Epithelial cell of proximal tubule (primary cell): Measurements from ENCODE around the gene NCEH1. TPM values are rescaled to one million over a fixed set of nuclear protein-coding genes. Genes with fewer than 3 reads are reported as not detected.
A peak's percentile ranks its signal among the peaks of the same experiment; 100 is the strongest.

Source experiments
- DNase-seq: peaks from one replicate; pipeline ENCODE4 v3.0.0-alpha.2; 2011; ENCODE audit warnings: low read depth
- H3K4me3 ChIP-seq: 2 replicates; pipeline ENCODE4 v1.5.1; 2011; ENCODE audit warnings: low read depth, mild to moderate bottlenecking, low read length
- total RNA-seq: library from RNA; depleted of rRNA; stranded (reverse); fragments of >200 nt; gene quantifications from 2 replicates; pipeline ENCODE4 v1.2.3, GENCODE V29; 2015
- TF ChIP-seq, protein P1 (sequence below): conservative IDR thresholded peaks from 2 replicates; pipeline ENCODE4 v1.5.1; 2012; ENCODE audit warnings: low read depth, mild to moderate bottlenecking, low read length

NCEH1 gene
- total RNA-seq, 1 donor from 2014 or later, result 72.9 TPM

DNA sequence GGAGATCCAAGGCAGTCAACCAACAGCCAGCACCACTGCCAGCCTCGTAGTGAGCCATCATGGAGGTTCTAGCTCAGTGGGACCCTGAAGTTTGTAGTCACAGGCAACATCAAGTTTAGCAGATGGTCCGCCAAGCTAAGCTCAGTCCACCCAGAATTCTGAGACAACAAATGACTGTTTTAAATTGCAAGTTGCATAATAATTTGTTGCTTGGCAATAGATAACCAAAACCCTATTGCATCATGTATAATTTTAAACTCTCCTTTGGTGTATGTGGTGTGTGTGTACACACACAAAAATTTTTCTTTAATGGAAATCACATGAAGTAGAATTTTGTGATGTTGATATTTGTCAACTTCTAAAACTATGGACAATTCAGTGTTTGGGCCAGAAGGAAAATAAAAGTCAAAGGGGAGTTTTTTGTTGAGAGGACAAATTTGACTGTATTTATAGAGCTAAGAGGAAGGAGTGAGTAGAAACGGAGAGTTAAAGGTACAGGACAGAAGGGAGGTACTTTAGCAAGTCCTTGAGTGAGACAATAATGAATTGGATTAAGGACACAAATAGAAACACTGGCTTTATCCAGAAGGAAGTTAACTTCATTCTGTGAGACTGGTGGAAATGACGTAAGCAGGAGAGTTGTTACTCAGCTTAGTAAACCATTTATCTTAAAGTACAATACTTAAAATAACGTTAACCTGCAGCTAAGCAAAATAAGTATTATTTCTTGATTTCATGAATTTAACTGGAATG lies 83.6 kb downstream of the NCEH1 start:
- TF ChIP-seq, protein P1, sequence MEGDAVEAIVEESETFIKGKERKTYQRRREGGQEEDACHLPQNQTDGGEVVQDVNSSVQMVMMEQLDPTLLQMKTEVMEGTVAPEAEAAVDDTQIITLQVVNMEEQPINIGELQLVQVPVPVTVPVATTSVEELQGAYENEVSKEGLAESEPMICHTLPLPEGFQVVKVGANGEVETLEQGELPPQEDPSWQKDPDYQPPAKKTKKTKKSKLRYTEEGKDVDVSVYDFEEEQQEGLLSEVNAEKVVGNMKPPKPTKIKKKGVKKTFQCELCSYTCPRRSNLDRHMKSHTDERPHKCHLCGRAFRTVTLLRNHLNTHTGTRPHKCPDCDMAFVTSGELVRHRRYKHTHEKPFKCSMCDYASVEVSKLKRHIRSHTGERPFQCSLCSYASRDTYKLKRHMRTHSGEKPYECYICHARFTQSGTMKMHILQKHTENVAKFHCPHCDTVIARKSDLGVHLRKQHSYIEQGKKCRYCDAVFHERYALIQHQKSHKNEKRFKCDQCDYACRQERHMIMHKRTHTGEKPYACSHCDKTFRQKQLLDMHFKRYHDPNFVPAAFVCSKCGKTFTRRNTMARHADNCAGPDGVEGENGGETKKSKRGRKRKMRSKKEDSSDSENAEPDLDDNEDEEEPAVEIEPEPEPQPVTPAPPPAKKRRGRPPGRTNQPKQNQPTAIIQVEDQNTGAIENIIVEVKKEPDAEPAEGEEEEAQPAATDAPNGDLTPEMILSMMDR, result no peak
- DNase-seq, result peak; percentile 38
- no peak overlapping the region for H3K4me3 ChIP-seq

- TF ChIP-seq, protein P1, result no peak
- no peak for DNase-seq
- no peak overlapping the region for H3K4me3 ChIP-seq
Observed at GRCh38 chr3:172626021-172626640, 84.7 kb downstream of the NCEH1 start.

DNA sequence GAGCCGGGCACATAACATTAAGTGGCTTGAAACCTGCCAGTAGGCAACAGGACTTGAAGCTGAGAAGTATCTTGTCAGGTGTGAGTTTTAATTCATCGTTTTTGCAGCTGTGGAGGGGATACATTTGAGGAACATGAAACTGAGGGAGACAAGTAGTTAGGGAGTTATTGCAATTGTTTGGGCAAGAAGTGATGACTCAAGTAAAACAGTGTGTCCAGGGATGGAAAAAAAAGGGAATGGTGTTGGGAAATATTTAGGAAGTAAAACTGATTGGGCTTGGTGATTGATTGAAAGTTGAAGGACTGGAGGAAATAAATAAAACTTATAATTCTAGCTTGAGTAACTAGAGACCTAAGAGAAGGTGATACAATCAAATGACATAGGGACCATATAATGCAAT lies 85.5 kb downstream of the NCEH1 start:
- TF ChIP-seq, protein P1, result no peak
- no peak for DNase-seq
- H3K4me3 ChIP-seq, result no peak overlapping the region

DNA sequence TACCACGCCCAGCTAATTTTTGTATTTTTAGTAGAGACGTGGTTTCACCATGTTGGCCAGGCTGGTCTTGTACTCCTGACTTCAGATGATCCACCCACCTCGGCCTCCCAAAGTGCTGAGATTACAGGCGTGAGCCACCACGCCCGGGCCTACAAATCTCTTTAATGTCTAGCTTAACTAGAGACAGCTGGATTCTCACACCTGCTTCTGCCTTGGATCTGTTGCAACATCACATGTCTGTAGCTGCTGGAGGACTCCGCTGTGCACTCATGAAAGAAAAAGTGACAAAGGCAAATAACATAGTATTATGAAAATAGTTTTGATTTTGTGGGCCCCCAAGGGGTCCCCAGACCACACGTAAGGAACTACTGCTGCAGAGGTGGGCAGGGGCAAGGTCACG lies 85.9 kb downstream of the NCEH1 start:
- H3K4me3 ChIP-seq, result no peak overlapping the region
- TF ChIP-seq, protein P1, result no peak
- no peak for DNase-seq

DNA sequence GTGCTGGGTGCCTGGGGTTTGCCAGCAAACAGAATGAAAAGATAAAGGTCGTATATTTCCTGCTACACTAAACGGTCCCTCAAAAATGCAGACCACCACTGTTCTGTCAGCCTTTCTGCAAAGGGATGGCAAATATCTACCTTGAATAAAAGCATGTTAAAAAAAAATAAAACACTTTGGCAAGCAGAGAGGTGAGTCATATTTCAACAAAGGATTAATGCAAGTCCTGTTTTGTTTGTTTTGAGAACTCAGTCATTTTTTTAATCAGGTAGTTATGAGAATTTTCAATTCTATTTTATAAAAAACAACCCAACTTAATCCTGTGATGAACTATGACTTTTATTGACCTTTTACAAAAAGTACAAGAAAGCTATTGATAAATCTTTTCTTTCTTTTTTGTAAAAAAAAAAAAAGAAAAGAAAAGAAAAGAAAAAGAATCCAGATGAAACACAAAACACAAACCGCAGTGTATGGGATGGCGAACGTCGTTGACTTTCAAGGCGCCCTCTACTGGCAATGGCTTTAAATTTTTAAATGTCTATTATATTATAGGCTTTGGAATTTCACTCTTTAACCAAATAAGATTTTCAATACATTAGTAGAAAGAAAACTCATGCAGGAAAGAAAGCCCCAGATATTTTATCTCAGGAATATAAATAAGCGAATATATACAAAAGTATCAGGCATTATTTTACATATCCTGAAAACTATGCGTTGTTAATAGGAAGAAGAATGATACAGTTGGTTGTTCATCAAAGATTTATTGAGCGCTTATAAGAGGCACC lies 87.8 kb downstream of the NCEH1 start:
- TF ChIP-seq, protein P1, result peak; percentile 71
- no peak overlapping the region for H3K4me3 ChIP-seq
- DNase-seq, result peak; percentile 44

- DNase-seq, result no peak
- H3K4me3 ChIP-seq, result no peak overlapping the region
- TF ChIP-seq, protein P1, result no peak
Observed at GRCh38 chr3:172622156-172622555, 88.7 kb downstream of the NCEH1 start.
